VCaP (cell line): ENCODE data around the gene ATP5ME.
"Not testable (repeated sequence)": the region's sequence is repeated elsewhere in the genome, so short reads cannot be mapped to it uniquely, and the experiment has no call there.

Experiments
- H3K27ac ChIP-seq: fragments of 450-650 bp; 2 replicates; pipeline ENCODE4 v1.5.1; 2017
- TF ChIP-seq, protein P1 (sequence below): fragments of 450-650 bp; conservative IDR thresholded peaks from 2 replicates; pipeline ENCODE4 v1.5.1; 2017; ENCODE audit warnings: mild to moderate bottlenecking, moderate library complexity

Gene ATP5ME

GRCh38 chr4:675036-675882 lies 1.2 kb upstream of the ATP5ME start:
- TF ChIP-seq, protein P1, sequence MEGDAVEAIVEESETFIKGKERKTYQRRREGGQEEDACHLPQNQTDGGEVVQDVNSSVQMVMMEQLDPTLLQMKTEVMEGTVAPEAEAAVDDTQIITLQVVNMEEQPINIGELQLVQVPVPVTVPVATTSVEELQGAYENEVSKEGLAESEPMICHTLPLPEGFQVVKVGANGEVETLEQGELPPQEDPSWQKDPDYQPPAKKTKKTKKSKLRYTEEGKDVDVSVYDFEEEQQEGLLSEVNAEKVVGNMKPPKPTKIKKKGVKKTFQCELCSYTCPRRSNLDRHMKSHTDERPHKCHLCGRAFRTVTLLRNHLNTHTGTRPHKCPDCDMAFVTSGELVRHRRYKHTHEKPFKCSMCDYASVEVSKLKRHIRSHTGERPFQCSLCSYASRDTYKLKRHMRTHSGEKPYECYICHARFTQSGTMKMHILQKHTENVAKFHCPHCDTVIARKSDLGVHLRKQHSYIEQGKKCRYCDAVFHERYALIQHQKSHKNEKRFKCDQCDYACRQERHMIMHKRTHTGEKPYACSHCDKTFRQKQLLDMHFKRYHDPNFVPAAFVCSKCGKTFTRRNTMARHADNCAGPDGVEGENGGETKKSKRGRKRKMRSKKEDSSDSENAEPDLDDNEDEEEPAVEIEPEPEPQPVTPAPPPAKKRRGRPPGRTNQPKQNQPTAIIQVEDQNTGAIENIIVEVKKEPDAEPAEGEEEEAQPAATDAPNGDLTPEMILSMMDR, result no peak
- peak overlapping the region; percentile 92 for H3K27ac ChIP-seq

GRCh38 chr4:673349-674091 lies 556 bp downstream of the ATP5ME start:
- H3K27ac ChIP-seq, result peak overlapping the region; percentile 92
- TF ChIP-seq, protein P1, result no peak

- no peak overlapping the region for H3K27ac ChIP-seq
- TF ChIP-seq, protein P1, result no peak
Observed at GRCh38 chr4:671769-672168, 2.3 kb downstream of the ATP5ME start.

GRCh38 chr4:669806-670559 lies 4.1 kb downstream of the ATP5ME start:
- H3K27ac ChIP-seq, result not testable (repeated sequence)

- H3K27ac ChIP-seq, result not testable (repeated sequence)
Observed at GRCh38 chr4:668219-668618, 5.9 kb downstream of the ATP5ME start.

- TF ChIP-seq, protein P1, result no peak
- no peak overlapping the region for H3K27ac ChIP-seq
Observed at GRCh38 chr4:667545-667925, 6.5 kb downstream of the ATP5ME start.

DNA sequence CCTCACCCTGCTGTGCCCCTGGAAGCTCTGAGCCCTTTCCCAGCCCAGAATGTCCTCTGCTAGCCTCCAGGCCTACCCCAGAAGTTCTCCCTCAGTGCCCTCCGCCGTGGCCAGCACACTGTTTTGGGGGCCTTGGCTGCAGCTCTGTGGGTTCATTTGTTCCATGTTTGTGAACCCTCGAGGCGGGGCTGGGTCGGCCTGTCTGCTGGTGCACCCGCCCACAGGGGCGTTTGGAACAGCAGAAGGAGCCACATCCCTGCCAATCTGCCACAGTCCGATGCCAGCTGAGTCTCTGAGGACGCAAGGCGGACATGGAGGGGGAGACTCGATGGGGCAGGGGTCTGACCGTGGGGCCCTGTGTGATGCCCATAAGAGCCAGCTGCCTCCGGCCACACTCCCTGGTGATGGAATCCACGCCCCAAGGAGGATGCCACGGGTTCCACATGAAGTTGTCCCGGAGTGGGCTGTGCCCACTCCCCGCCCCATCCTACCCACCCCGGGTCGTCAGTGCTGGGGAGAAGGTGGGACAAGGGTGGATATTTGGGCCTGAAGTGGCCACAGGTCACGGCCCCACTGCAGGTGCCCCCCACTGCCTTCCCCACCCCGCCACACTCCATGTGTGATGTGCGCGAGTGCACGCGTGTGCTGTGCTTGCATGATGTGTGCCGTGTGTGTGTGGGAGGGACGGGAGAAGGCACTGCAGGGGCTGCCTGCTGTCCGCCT lies 7.1 kb downstream of the ATP5ME start:
- H3K27ac ChIP-seq, result no peak overlapping the region
- TF ChIP-seq, protein P1, result no peak

DNA sequence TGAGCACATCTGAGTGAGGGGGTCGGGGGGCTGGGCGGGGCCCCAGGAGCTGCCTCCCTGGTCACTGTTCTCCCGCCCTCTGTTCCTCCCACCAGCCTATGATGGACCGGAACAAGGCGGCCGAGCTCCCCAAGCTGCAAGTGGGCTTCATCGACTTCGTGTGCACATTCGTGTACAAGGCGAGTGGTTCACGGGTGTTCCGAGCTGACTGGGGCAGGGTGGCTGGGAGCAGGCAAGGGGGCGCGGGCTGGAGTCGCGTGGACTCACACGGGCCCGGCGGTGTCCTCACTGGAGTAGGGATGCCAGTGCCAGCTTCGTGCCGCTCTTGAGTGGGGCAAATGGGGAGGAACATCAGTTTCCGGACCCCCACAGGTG lies 7.7 kb downstream of the ATP5ME start:
- TF ChIP-seq, protein P1, result no peak
- no peak overlapping the region for H3K27ac ChIP-seq
